Activated CD8-positive, alpha-beta memory T cell treated with anti-CD3 and anti-CD28 coated beads, Interleukin-2, amount 50 U/mL, for 48 hours (primary cell): Measurements from ENCODE around the gene SNAPC3.
"Not testable (repeated sequence)": the region's sequence is repeated elsewhere in the genome, so short reads cannot be mapped to it uniquely, and the experiment has no call there.

Experiments used
- DNase-seq: peaks from one replicate; pipeline ENCODE4 v3.0.0-alpha.2; 2020

Gene SNAPC3

DNA sequence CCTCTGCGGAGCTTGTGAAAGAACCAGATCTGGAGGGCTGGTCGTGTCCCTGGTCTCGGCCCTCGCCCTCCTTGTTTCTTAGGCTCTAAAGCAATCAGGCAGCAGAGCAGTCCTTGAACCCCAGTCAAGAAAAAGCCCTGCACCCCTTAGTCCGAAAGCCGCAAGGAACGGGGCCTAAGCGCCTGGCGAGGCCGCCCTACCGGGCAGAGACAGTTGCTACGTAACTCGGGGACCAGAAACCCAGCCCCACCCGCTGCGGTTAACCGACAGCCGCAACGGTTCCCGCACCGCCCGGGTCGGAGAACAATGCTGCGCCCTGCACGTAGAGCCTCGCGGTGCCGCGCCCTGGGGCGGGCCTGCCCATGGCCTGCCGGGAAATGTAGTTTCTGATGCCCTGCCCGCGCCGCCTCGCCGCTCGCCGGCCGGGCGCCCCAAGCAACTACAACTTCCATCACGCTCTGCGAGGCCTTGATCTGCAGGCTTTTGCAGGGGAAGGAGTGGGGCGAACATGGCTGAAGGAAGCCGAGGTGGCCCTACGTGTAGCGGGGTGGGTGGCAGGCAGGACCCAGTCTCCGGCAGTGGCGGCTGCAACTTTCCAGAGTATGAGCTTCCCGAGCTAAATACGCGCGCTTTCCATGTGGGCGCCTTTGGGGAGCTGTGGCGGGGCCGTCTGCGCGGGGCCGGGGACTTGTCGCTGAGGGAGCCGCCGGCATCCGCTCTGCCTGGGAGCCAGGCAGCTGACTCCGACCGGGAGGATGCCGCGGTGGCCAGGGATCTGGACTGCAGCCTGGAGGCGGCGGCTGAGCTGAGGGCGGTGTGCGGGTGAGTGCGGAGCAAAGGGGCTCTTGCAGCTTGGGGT, at the start of gene SNAPC3:
TSS of gene SNAPC3 (plus strand) at position 505 of the 859 bp plus-strand sequence. CDS start at position 509, 4 bp downstream.
- DNase-seq, result peak; percentile 97

DNA sequence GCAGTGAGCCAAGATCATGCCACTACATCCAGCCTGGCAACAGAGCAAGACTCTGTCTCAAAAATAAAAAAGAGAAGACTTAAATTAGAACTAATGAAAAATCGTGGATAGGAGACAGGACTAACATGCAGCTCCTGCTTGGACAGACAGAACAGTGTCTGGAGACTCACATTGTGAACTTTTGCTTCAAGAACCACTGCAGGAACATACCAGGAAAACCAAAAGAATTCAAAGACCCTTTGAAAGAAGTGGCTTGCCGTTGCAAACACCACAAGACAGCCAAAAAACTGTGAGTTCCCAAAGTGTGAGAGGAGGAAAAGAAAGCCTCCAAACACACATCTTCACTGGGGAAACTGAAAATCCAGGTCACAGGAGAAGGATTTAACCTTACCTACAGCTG, 48.8 kb upstream of the SNAPC3 start:
- no peak for DNase-seq

DNA sequence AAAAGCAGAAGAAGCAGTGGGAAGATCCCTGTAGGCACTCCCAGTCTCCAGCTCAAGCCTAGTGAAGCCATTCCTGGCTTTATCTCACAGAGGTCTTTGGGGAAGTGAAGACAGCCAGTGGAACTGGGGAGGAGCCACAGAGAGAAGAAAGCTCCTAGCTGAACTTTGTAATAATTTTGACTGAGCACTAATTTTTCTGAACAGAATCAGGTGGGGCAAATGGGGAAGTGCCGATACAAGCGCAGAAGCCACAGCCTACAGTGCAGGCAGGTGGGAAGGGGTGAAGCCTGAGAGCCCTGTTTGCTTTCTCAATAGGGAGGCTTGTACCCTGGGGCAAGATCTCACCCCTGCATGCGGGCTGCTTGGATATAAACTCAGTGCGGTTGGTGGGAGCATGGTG, 48.4 kb upstream of the SNAPC3 start:
- no peak for DNase-seq

DNA sequence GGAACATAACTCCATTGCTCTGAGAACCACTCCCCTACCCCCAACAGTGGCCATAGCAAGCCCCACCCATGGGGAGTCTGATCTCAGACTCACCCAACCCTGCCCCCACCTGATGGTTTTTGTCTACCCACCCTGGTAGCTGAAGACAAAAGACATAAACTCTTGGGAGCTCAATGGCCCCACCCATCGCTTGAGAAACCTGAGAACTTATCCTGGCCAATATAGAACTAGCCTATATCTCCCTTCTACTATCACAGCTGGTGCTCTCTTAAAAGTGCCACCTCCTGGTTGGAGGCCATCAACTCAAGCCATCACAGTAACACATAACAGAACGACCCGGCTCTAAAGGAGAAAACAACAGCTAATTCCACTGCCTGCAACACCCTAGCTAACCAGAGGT, 47.9 kb upstream of the SNAPC3 start:
- DNase-seq, result no peak

DNA sequence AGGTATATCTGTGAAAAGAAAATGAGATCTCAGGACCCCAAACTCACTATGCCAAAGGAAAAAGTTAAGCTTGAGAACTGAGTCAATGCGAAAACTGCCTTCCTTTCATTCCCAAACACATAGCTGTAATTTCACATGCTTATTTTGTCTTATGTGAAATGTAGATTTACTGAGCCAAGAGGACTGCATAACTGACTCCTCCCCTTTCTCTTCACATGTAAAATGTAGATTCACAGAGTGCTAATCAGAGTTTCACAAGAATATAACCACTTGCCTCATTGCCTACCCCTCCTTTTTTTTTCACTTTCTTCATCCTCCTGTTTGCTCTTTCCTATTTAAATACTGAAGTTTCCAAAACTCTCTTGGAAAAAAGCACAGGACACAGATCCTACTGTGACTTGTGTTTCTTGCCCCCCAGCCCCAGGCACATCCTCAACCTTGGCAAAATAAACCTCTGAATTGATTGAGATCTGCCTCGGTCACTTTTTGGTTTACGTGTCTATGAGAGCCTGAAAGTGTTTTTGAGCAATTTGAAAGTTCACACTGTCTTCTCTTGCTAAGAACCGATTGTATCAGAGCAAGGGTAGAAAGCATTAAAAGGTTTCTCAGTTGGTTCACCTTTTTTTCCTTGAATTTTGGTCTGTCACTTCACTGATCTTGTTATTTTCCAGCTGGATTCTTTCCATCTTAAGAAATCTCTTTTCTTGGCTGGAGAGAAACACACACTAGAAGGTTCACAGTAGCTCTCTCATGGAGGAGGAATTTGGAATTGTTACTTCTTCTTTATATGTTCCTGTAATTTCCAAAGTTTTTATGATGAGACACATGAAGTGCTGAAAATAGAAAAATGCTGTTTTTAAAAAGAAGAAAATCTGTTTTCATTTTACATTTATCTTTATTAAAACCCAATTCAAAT, 44.8 kb upstream of the SNAPC3 start:
- DNase-seq, result no peak

DNA sequence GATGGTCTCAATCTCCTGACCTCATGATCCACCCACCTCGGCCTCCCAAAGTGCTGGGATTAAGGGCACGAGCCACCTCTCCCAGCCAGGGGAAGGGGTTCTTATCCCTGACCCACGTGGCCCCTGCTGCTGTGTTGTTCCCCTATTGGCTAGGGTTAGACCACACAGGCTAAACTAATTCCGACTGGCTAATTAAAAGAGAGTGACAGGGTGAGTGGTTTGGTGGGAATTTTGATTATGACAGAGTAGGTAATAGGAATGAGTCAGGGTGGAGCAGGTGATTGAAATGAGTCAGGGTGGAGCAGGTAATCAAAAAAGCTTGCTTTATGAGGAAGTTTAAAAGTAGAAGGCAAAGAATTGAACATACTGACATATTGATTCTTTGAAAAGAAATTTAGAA, 43.4 kb upstream of the SNAPC3 start:
- DNase-seq, result not testable (repeated sequence)

DNA sequence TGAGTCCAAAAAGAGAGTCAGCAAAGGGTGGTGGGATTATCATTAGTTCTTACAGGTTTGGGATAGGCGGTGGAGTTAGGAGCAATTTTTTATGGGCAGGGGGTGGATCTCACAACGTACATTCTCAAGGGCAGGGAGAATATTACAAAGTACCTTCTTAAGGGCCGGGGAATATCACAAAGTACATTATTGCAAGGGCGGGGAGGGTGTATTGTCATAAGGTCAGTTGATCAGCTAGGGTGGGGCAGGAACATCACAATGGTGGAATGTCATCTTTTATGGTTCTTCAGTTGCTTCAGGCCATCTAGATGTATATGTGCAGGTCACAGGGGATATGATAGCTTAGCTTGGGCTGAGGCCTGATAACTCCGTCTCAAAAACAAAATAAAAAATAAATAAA, 42.8 kb upstream of the SNAPC3 start:
- not testable (repeated sequence) for DNase-seq

DNA sequence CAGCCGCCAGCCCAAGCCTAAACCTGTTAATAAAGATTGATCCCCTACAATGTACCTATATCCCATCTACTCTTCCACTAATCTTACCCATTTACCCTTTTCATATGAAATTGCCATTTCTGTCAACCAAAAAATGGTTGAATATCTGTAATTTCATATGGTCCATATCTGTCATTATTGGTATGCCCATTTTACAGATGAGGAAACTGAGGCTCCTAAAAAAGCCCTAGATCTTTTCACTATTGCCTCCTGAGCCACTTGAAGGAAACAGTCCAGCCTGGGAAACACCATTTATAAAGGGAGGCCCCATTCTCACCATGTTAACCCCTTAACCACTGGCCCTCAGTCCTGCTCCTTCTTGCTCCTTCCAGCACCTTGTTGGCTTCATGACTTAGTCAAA, 41.2 kb upstream of the SNAPC3 start:
- DNase-seq, result no peak

DNA sequence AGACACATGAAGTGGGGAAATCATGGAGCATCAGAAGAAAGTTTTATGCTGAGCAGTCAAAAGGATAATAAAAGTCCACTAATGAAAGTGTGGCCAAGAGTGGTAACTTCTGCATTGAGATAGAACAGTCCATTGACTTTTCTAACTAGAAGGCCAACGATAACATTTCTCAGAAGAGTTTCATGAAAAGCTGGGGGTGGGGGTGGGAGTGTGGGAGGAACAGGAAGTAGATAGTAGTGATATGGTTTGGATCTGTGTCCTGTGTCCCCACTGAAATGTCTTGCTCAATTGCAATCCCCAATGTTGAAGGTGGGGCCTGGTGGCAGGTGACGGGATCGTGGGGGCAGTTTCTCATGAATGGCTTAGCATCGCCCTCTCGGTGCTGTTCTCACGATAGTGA, 36.2 kb upstream of the SNAPC3 start:
- DNase-seq, result no peak

DNA sequence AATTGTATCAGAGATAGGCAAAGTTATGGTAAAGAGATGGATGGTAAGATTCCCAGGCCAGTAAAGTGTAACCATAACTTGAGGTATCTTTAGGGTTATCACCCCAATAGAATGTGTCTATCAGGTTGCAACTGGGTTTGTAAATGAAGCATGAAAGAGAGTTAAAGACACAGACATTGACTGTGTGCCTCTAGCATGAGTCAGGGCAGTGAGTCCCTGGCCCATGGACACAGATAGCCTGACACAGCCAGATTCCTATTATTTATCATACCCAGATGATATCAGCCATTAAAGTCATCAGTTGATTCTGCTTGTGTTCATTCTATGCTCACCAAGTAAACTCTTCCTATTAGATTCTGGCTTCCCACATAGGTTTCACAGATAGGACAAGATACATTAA, 33.5 kb upstream of the SNAPC3 start:
- DNase-seq, result no peak

DNA sequence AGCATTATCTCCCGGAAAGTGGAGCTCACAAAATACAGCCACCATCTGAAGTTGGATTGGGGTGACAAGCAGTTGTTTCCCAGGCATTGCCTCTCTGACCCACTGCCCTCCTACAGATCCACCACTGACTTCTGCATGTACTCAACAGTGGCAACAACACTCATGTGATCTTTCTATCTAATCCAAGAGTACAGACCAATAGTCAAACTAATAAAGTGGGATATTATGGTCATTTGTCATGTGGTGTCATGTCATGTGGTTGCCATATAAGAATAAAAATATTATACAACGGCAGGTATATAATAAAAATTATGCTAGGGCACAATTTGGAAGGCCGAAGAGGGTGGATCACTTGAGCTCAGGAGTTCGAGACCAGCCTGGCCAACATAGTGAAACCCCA, 33.0 kb upstream of the SNAPC3 start:
- no peak for DNase-seq

DNA sequence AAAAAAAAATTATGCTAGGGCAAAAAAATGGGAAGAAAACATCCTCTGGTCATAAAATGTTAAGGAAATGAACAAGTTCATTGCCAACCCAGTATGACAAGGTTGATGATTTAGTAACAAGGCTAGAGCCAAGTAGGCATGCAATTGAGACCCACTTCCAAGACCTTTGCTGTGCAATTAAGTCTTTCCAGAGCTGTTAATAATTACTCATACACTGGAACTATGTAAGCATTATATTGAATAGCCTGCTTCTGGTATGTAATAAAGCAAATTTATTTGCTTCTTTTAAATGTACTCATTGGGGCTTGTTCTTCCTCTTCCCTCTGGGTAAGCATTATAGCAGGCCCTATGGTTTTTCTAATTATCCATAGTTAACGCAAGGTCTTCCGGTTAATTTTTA, 32.5 kb upstream of the SNAPC3 start:
- no peak for DNase-seq

DNA sequence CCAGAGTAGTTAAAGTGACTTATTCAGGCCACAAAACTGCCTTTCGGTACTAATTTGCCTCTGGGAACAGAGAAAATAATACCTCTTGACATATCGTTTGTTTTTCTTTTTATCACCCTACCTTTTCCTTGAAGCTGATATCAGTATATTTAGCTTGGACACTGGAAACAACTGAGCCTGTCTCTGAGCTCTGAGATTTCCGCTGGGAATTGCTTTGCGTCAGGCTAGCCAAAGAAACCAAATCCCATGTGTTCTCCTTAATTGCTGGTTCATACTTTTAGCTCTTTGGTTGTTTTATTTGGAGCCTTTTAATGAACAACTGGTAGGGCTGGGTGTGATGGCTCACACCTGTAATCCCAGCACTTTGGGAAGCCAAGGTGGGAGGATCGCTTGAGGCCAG, 30.3 kb upstream of the SNAPC3 start:
- DNase-seq, result no peak

DNA sequence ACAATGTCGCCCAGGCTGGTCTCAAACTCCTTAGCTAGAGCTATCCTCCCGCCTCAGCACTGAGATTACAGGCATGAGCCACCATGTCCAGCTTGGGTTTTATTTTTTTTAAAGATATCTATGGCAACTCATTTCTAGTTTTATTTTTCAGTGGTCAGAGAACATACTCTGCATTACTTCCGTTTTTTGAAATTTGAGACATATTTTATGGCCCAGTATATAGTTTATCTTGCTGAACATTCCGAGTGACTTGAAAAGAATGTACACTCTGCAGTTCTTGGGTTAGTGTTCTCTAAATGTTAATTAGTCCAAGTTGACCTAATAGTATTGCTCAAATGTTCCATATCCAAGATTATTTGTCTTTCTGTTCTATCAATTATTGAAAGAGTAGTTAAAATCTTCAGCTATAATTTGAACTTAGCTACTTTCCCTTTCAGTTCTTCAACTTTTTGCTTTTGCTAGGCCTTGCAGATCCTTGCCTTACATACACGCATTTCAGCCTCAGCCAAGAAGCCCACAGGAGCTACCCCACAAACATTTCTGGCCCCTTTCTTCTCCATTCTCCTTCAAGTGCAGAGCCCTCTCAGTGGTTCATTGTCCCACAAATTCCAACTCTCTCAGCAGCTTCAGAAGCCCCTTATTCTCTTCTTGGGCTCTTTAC, 22.3 kb upstream of the SNAPC3 start:
- no peak for DNase-seq

DNA sequence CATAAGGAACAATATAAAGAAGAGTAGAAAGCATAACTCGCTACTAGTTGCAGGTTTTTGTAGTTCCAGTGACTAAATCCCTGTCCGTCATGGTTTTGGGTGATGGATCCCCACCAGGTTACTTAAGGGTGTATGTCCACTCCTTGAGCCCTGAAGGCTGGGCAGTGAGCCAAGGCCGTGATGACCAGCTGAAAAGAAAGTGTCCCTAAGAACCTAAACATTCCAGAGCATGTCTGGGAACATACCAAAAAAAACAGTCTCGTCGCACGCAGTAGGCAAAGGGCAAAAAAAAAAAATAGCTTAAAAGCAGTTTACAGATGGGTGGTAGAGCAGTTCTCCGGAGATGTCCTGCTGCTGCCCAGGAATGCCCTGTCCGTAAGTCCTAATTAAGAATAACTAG, 21.4 kb upstream of the SNAPC3 start:
- no peak for DNase-seq

DNA sequence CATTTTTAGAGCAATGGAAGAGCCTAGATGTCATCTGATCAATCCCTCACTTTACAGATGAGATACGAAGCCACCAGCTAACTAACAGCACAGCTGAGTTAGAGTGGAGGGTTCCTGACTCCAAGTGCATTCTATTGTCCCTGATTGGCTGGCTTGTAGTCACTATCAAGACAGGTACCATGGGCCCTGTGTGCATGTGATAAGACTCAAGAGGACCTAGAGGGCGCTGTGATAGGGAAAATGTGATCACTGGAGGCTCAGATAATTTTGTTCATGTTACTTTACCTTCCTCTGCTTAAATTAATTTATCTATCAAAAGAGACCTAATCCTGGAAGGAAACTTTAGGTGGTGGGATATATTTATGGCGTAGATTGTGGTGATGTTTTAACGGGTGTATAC, 19.5 kb upstream of the SNAPC3 start:
- no peak for DNase-seq

DNA sequence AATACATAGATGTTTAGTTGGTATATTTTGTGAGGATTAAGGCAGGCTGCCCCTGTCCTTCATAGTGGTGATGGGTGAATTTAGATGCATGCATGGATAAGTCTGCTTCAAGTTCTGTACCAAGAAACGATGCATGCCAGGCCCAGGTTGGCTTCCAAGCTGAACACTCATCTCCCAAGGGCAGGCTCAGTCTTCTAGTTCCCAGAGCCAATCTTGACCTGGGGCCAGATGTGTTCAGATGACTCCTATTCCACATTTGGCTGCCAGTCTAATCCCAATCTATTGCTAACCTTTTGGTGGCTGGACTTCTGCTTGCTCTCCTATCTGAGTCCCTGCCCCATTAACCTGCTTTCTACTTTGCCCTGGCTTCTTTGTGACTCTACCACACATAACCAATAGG, 18.5 kb upstream of the SNAPC3 start:
- no peak for DNase-seq

DNA sequence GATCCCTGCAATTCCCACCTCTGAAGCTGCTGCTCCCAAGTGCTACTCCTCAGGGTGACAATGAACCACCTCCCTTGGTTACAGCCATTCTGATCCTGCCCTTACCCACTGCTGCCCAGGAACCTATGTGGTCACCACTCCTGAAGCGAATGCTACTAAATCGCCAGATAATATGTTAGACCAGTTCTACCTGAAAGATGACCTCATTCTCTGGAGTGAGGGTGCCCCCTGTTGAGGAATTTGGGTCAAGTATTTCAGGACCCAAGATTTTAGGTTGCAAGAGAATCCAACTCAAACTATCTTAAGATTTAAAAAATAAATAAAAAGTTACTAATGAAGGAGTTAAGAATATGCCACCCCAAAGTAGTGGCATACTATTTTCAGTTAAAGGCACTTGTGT, 5.8 kb upstream of the SNAPC3 start:
- no peak for DNase-seq

DNA sequence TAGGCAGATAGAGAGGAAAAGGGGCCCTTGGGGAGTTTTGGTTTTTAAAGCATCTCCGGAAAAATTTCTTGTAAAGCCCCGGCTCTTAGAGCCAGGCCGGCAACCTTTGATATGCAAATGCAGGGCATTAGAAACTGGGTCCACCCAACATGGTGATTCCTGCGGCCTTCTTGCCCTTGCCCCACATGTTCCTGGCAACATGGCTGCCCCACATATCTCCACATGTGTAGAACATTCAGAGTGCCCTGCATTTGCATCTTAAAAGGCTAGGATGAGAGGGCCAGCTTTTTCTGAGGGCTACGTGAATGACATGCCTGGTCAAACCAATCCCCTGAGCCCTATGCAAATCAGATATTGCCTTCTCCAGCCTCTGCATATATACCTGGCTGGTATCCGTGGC, 5.0 kb upstream of the SNAPC3 start:
- no peak for DNase-seq

DNA sequence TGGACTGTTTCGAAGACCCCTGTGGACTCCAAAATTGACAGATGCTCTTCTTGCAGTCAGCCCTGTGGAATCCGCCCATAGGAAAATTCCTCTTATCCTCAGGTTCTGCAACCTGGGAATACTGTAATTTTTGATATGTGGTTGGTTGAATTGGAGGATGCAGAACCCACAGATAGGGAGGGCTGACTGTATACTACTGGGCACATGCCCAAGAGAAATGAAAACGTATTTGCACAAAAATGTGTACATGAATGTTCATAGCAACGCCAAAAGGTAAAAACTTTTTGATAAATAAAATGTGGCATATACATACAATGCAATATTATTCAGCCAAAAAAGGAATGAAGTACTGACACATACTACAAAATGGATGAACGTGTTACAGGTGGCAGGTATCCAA, 1.9 kb upstream of the SNAPC3 start:
- DNase-seq, result no peak

DNA sequence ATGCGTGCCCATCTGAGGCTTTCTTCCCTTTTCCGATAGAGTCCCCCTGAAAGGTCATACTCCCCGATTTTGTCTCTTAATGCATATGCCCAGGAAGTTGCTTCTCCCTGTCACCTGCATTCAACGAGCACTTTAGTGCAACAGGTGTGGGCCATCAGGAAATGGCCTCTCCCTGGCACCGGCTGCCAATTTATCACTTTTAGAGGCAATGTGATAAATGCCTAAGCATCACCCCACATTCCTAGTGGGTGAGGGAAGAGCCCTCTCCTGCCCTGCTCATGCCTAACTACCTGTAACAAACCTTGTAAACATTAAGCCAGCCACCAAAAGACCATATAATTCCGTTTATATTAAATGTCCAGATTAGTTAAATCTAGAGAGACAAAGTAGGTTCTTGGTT, 1.1 kb upstream of the SNAPC3 start:
- no peak for DNase-seq

DNA sequence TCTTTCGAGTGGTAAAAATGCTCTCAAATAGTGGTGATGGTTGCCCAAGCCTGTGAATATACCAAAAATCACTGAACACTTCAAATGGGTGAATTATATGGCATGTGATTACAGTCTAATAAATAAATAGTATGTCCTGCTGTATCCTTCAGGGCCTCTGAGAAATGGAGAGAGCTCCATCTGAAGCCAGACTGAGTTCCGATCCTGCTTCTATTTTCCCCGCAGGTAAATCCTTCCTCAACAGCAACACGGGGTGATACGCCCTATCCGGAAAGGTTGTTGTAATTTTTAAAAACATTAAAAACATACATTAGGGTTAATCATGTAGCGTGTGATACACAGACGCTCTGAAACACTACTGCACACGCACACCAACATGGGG, 695 bp upstream of the SNAPC3 start:
- no peak for DNase-seq

DNA sequence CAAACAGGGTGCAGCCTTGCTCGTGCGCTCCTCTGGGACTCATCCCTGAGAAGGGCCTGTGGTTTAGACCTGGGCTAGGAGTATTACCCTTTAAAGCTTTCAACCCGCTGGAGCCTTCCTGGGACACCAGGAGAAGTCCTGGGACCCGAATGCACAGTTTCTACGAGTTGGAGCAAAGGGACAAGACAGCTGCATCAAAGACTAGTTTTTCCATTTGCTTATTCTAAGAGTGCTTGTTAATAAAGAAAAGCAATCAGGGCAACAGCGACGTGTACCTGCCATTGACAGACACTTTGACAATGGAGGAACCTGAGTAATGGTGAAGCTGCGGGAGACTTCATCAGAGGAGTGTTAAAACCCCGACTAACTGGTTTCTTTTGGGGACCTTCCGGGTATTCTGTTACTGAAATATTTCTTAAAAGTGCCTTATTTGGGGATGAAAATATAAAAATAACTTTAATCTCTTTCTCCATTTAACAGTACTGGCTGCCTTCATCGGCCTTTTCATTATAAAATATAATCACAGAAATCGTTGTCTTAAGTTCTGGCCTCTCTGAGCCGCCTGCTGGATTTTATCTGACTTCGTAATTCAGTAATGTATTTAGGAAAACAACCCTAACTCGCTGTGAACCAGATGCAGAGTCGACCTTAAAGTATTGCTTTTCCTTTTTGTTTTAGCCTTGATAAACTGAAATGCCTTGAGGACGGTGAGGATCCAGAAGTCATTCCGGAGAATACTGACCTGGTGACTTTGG, 732 bp downstream of the SNAPC3 start:
- no peak for DNase-seq
